Fibroblast of pulmonary artery (primary cell): ENCODE results near the gene MYLK2.
A peak's percentile ranks its signal among the peaks of the same experiment; 100 is the strongest.

Experiments
- DNase-seq: peaks from one replicate; pipeline ENCODE4 v3.0.0-alpha.2; 2010; ENCODE audit warnings: low read depth
- H3K4me3 ChIP-seq: replicated peaks from 2 replicates; pipeline ENCODE4 v1.5.1; 2011; ENCODE audit warnings: low read depth, mild to moderate bottlenecking, control low read depth, low read length, moderate library complexity
- CTCF ChIP-seq: IDR thresholded peaks from 2 replicates; pipeline ENCODE4 v1.5.1; 2011; ENCODE audit warnings: mild to moderate bottlenecking, control low read depth, low read length, inconsistent platforms; ENCODE audit errors: missing control alignments

Gene MYLK2

DNA sequence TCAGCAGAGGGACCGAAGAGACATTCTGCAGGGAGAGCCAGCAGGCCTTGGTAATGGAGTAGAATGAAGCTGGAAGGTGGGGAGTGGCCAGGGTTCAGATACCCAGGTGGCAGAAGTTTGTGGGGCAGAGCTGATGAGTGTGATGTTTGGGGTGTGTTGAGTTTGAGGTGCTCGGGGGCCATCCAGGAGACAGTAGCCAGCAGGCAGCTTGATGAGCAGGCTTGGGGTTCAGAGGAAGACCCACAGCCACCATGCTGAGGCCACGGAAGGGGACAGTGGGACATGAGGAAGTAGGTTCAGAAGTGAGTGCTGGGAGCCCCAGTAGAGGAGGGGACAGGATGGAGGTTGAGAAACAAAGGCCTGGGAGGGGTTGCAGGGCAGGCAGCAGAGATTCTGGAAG lies 37.4 kb downstream of the MYLK2 start:
- no peak overlapping the region for H3K4me3 ChIP-seq
- no peak for TF ChIP-seq CTCF
- DNase-seq, result no peak

DNA sequence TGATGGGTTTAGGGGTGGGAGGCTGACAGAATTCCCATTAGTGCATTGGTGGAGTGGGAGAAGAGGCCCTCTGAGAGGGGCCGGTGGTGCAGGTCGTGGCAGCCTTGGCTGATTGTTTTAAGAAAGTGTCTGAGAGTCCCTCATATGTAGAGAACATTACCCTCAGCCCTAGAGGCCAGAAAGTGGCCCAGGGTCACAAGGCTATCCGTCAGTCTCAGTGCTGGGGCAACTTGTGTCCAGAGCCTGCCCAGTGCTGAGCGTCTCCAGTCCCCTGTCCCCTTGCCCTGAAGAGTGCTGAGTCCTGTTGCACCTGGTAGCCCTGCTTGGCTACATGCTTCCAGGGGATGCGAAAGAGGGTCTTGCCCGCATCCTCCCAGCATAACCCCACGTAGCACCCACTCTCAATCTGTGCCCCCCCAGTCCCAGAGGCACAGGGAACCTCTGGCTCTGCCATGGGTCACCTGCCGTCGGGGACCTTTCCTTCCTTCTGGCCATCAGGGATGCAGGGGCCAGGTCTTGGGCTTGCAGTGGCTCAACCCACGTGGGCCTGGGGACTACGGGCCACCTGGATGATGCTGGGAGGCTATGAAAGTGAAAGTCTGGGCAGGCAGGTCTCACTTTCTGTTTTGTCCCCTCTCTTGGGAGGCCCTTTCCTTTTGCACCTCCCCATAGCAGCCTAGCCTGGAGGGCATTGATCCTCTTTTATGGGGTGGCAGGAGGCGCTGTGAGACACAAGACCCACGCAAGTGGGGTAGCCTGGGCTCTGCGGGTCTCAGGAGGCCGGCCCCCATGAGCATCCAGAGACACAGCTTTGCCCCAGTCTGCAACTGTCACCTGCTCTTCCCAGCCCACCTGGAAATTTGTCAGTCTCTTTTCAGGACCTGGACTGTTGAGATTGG lies 39.0 kb downstream of the MYLK2 start:
- DNase-seq, result no peak
- no peak overlapping the region for H3K4me3 ChIP-seq
- TF ChIP-seq CTCF, result no peak

DNA sequence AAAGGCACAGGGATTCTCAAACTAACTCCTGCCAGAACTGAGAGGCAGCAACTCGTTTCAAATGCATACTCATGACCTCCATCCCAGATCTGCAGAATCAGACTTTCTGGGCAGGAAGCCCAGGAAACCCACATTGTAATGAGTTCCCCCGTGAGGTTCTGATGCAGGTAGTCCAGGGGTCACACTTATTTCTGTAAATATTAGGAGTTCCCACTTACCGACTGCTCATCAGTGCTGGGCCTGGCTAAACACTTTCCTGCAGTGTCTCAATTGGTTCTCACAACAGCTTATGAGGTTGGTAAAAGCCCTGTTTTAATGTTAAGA lies 39.6 kb downstream of the MYLK2 start:
- no peak overlapping the region for H3K4me3 ChIP-seq
- TF ChIP-seq CTCF, result no peak
- DNase-seq, result no peak

- DNase-seq, result no peak
- no peak overlapping the region for H3K4me3 ChIP-seq
- no peak for TF ChIP-seq CTCF
Measured at GRCh38 chr20:31859266-31859997, 40.3 kb downstream of the MYLK2 start.

GRCh38 chr20:31859998-31860380 lies 40.8 kb downstream of the MYLK2 start:
- no peak for DNase-seq
- no peak for TF ChIP-seq CTCF
- no peak overlapping the region for H3K4me3 ChIP-seq

GRCh38 chr20:31860390-31861134 lies 41.4 kb downstream of the MYLK2 start:
- DNase-seq, result peak; percentile 27
- TF ChIP-seq CTCF, result no peak
- H3K4me3 ChIP-seq, result peak overlapping the region; percentile 44
